Fibroblast of lung (primary cell): Measurements from ENCODE around the gene GRM4. TPM values are rescaled to one million over a fixed set of nuclear protein-coding genes. Genes with fewer than 3 reads are reported as not detected.

ENCODE experiments used
- DNase-seq, 2 donors: peaks; one replicate each; pipeline versions ENCODE4 v3.0.0 to v3.0.0-alpha.2; 2010; ENCODE audit warnings: low read depth in 2 of 2
- H2AFZ ChIP-seq: 2 replicates; pipeline ENCODE4 v1.5.1; 2012; ENCODE audit warnings: low read length, control low read depth, inconsistent platforms
- H3K27ac ChIP-seq: 2 replicates; pipeline ENCODE4 v1.5.1; 2011; ENCODE audit warnings: low read length, control low read depth; ENCODE audit not compliant: insufficient read depth
- H3K27me3 ChIP-seq: 2 replicates; pipeline ENCODE4 v1.5.1; 2011; ENCODE audit warnings: mild to moderate bottlenecking, low read length; ENCODE audit not compliant: control insufficient read depth, insufficient read depth
- H3K36me3 ChIP-seq: 2 replicates; pipeline ENCODE4 v1.5.1; 2011; ENCODE audit warnings: low read length; ENCODE audit not compliant: control insufficient read depth, insufficient read depth
- H3K4me1 ChIP-seq: 2 replicates; pipeline ENCODE4 v1.5.1; 2011; ENCODE audit warnings: low read length; ENCODE audit not compliant: control insufficient read depth, insufficient read depth; ENCODE audit errors: extremely low read depth
- H3K4me2 ChIP-seq: 2 replicates; pipeline ENCODE4 v1.5.1; 2011; ENCODE audit warnings: low read length, control low read depth; ENCODE audit not compliant: insufficient read depth; ENCODE audit errors: extremely low read depth
- H3K4me3 ChIP-seq, 4 experiments: fragments of 200-600 bp in 1 of 4; sonication (generic) in 1 of 4; replicated peaks in 1 of 4; 2 replicates each; pipeline ENCODE4 v1.5.1; 2011 to 2016; ENCODE audit warnings: low read length in 4 of 4, low read depth in 3 of 4, mild to moderate bottlenecking in 3 of 4, control low read depth in 2 of 4, inconsistent platforms in 1 of 4, mixed read lengths in 1 of 4; ENCODE audit not compliant: insufficient read depth in 1 of 4; ENCODE audit errors: control extremely low read depth in 1 of 4
- H3K79me2 ChIP-seq: 2 replicates; pipeline ENCODE4 v1.5.1; 2012; ENCODE audit warnings: mild to moderate bottlenecking, low read length, inconsistent platforms; ENCODE audit not compliant: control insufficient read depth, insufficient read depth
- H3K9ac ChIP-seq: 2 replicates; pipeline ENCODE4 v1.5.1; 2011; ENCODE audit warnings: mild to moderate bottlenecking, low read length, control low read depth; ENCODE audit not compliant: insufficient read depth
- H3K9me3 ChIP-seq: 2 replicates; pipeline ENCODE4 v1.5.1; 2012; ENCODE audit warnings: low read depth, low read length; ENCODE audit not compliant: control insufficient read depth, insufficient read depth
- H4K20me1 ChIP-seq: 2 replicates; pipeline ENCODE4 v1.5.1; 2011; ENCODE audit warnings: low read length; ENCODE audit not compliant: control insufficient read depth, insufficient read depth; ENCODE audit errors: extremely low read depth
- CTCF ChIP-seq, 2 donors: IDR thresholded peaks in 1 of 2; conservative IDR thresholded peaks in 1 of 2; 1 replicate in 1 of 2; 2 replicates in 1 of 2; pipeline ENCODE4 v1.5.1; 2011 to 2012; ENCODE audit warnings: low read length in 2 of 2, control low read depth in 1 of 2, inconsistent platforms in 1 of 2, low read depth in 1 of 2, mild to moderate bottlenecking in 1 of 2
- EZH2 ChIP-seq: IDR thresholded peaks from 2 replicates; pipeline ENCODE4 v1.5.1; 2012; ENCODE audit warnings: low read length, control low read depth, mild to moderate bottlenecking; ENCODE audit errors: missing control alignments
- polyA plus RNA-seq, 2 donors: library from polyadenylated mRNA; depleted of rRNA in 1 of 2; stranded (reverse) in 1 of 2; unstranded in 1 of 2; fragments of >200 nt; gene quantifications; 2 replicates each; pipeline ENCODE4 v1.2.1, GENCODE V29; 2011 to 2012; ENCODE audit warnings: missing spikeins in 1 of 2
- total RNA-seq: library from RNA; depleted of rRNA; stranded (reverse); fragments of >200 nt; gene quantifications from 2 replicates; pipeline ENCODE4 v1.2.1, GENCODE V29; 2014

GRM4 gene
- total and polyA plus RNA-seq, 2 donors (not counting 1 experiment from before 2014, with no cell fraction given): under 0.01 TPM; not detected in 1

GRCh38 chr6:34096193-34096592 is 49.7 kb downstream of the GRM4 start:
- Histone ChIP-seq H3K27ac (no peak overlapping the region), H3K4me1 (no peaks in the 10 kb centered on the region), H2AFZ (no peak overlapping the region), H3K4me2 (no peak overlapping the region), H3K79me2 (no peaks in the 10 kb centered on the region), H3K36me3 (no peaks in the 10 kb centered on the region), H3K27me3 (peaks cover 14% of the 10 kb centered on the region), H3K9ac (no peak overlapping the region), H3K9me3 (no peaks in the 10 kb centered on the region), H3K4me3 (no peak overlapping the region), H4K20me1 (no peaks in the 10 kb centered on the region)
- DNase-seq: no peak
- TF ChIP-seq CTCF (conservative IDR thresholded peaks at IDR 0.05 in 1 of 2, IDR thresholded peaks at IDR 0.05 in 1 of 2; ENCODE audit: low read depth in 1 of 2, low read length in 2 of 2) (no peak), EZH2 (no peak)

- Histone ChIP-seq H3K9me3 (no peaks in the 10 kb centered on the region), H3K4me1 (no peaks in the 10 kb centered on the region), H3K27me3 (peaks cover 12% of the 10 kb centered on the region), H4K20me1 (no peaks in the 10 kb centered on the region), H3K79me2 (no peaks in the 10 kb centered on the region), H3K27ac (no peak overlapping the region), H2AFZ (no peak overlapping the region), H3K4me2 (no peak overlapping the region), H3K36me3 (no peaks in the 10 kb centered on the region), H3K4me3 (no peak overlapping the region), H3K9ac (no peak overlapping the region)
- DNase-seq: no peak
- TF ChIP-seq EZH2 (no peak), CTCF (conservative IDR thresholded peaks at IDR 0.05 in 1 of 2, IDR thresholded peaks at IDR 0.05 in 1 of 2; ENCODE audit: low read depth in 1 of 2, low read length in 2 of 2) (no peak)
Measured at GRCh38 chr6:34095741-34096140, 50.1 kb downstream of the GRM4 start.

GRCh38 chr6:34095136-34095505 is 50.8 kb downstream of the GRM4 start:
- no peaks in the 10 kb centered on the region for H3K79me2 ChIP-seq
- H3K9me3 ChIP-seq: no peaks in the 10 kb centered on the region
- no peak overlapping the region for H3K4me3 ChIP-seq
- H3K9ac ChIP-seq: no peak overlapping the region
- no peak for TF ChIP-seq EZH2
- no peak for TF ChIP-seq CTCF (conservative IDR thresholded peaks at IDR 0.05 in 1 of 2, IDR thresholded peaks at IDR 0.05 in 1 of 2; ENCODE audit: low read depth in 1 of 2, low read length in 2 of 2)
- no peaks in the 10 kb centered on the region for H3K36me3 ChIP-seq
- DNase-seq: no peak
- peaks cover 12% of the 10 kb centered on the region for H3K27me3 ChIP-seq
- no peak overlapping the region for H2AFZ ChIP-seq
- H3K4me1 ChIP-seq: no peaks in the 10 kb centered on the region
- H4K20me1 ChIP-seq: no peaks in the 10 kb centered on the region
- H3K4me2 ChIP-seq: no peak overlapping the region
- H3K27ac ChIP-seq: no peak overlapping the region
